Lung (tissue), 12 donors: ENCODE results near the gene HACD1. TPM values are rescaled to one million over a fixed set of nuclear protein-coding genes. Genes with fewer than 3 reads are reported as not detected.
"Not testable (repeated sequence)": the region's sequence is repeated elsewhere in the genome, so short reads cannot be mapped to it uniquely, and the experiment has no call there.

ENCODE experiments used
- ATAC-seq: fragments of 200-7000 bp; cut with Tn5 transposase; one replicate; pipeline ENCODE4 v1.9.1; 2020; ENCODE audit warnings: moderate number of reproducible peaks; ENCODE audit not compliant: insufficient read depth, low FRiP score
- DNase-seq, 3 donors: peaks; one replicate each; pipeline ENCODE4 v3.0.0-alpha.2; 2013 to 2017
- H3K27ac ChIP-seq, 2 donors: one replicate each; pipeline ENCODE4 v1.5.1; 2013; ENCODE audit warnings: mild to moderate bottlenecking in 2 of 2, moderate library complexity in 2 of 2, control low read depth in 1 of 2, inconsistent platforms in 1 of 2, low read depth in 1 of 2, low read length in 1 of 2
- H3K27me3 ChIP-seq, 3 donors: one replicate each; pipeline ENCODE4 v1.5.1; 2013; ENCODE audit warnings: low read length in 2 of 3; ENCODE audit not compliant: control insufficient read depth in 3 of 3, insufficient read depth in 3 of 3
- H3K36me3 ChIP-seq, 4 donors: one replicate each; pipeline ENCODE4 v1.5.1; 2013; ENCODE audit warnings: low read length in 4 of 4, mild to moderate bottlenecking in 1 of 4, moderate library complexity in 1 of 4; ENCODE audit not compliant: control insufficient read depth in 4 of 4, insufficient read depth in 4 of 4
- H3K4me1 ChIP-seq, 5 donors: one replicate each; pipeline ENCODE4 v1.5.1; 2013; ENCODE audit warnings: low read length in 5 of 5, mild to moderate bottlenecking in 2 of 5, moderate library complexity in 1 of 5; ENCODE audit not compliant: control insufficient read depth in 5 of 5, insufficient read depth in 5 of 5
- H3K4me3 ChIP-seq: one replicate; pipeline ENCODE4 v1.5.1; 2013; ENCODE audit warnings: mild to moderate bottlenecking, control low read depth, moderate library complexity
- H3K9ac ChIP-seq, 2 donors: one replicate each; pipeline ENCODE4 v1.5.1; 2013; ENCODE audit warnings: low read length in 2 of 2, control low read depth in 1 of 2; ENCODE audit not compliant: insufficient read depth in 1 of 2
- H3K9me3 ChIP-seq, 4 donors: one replicate each; pipeline ENCODE4 v1.5.1; 2013; ENCODE audit warnings: low read length in 3 of 4, mild to moderate bottlenecking in 1 of 4, moderate library complexity in 1 of 4; ENCODE audit not compliant: control insufficient read depth in 4 of 4, insufficient read depth in 3 of 4
- WGBS, 2 donors: extraction: QIAGEN DNeasy Blood & Tissue Kit; methylation state at CpG; one replicate each; pipeline ENCODE4 v1.1.7; 2013; 5-methylcytosine and 5-hydroxymethylcytosine counted together
- polyA plus RNA-seq, 2 donors: library from polyadenylated mRNA; stranded (reverse); fragments of 200-250 nt; gene quantifications; one replicate each; pipeline ENCODE4 v1.2.1, GENCODE V29; 2013
- total RNA-seq, 2 donors: library from RNA; depleted of rRNA in 1 of 2; stranded (reverse); fragments of >200 nt in 1 of 2; gene quantifications; one replicate each; pipeline ENCODE4 v1.2.1, GENCODE V29; 2014 to 2021
- TF ChIP-seq, protein P1 (sequence below): IDR thresholded peaks from 2 replicates; pipeline ENCODE4 v1.5.1; 2012; ENCODE audit warnings: mild to moderate bottlenecking; ENCODE audit errors: control extremely low read depth, extremely low read depth
- donor health status: control.
- donor health status: control.
- donor health status: Bipolar disorder and iron deficiency.
- donor health status: healthy.
- donor health status: DM: yes; HTN: yes; CAD: no.

The HACD1 gene
- total and polyA plus RNA-seq, 4 donors = 11.5 to 49.2 (median 24.3) TPM

DNA sequence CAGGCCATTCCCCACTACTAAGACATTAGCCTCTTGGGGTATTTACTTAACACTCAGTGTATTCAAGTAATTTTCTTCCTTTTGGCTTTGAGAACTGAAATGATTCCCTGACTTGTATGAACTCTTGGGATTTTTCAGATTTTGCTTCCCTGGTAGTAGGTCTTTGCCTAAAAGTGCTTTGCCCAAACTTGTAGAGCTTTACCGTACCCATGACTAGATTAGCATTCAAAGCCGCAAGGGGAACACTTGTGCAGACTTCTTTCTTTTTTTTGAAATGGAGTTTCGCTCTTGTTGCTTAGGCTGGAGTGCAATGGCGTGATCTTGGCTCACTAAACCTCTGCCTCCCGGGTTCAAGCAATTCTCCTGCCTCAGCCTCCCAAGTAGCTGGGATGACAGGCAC lies 20.7 kb upstream of the HACD1 start:
- Histone ChIP-seq H3K36me3 (no peaks in the 10 kb centered on the region), H3K27ac (no peak overlapping the region), H3K9me3 (peaks cover 0 to 3% (median under 1%) of the 10 kb centered on the region in 4 donors), H3K4me3 (no peak overlapping the region), H3K4me1 (peaks cover 0 to 4% (median 0%) of the 10 kb centered on the region in 5 donors), H3K9ac (no peak overlapping the region), H3K27me3 (no peaks in the 10 kb centered on the region)
- DNase-seq (no peak), ATAC-seq (no peak)
- TF ChIP-seq, protein P1, sequence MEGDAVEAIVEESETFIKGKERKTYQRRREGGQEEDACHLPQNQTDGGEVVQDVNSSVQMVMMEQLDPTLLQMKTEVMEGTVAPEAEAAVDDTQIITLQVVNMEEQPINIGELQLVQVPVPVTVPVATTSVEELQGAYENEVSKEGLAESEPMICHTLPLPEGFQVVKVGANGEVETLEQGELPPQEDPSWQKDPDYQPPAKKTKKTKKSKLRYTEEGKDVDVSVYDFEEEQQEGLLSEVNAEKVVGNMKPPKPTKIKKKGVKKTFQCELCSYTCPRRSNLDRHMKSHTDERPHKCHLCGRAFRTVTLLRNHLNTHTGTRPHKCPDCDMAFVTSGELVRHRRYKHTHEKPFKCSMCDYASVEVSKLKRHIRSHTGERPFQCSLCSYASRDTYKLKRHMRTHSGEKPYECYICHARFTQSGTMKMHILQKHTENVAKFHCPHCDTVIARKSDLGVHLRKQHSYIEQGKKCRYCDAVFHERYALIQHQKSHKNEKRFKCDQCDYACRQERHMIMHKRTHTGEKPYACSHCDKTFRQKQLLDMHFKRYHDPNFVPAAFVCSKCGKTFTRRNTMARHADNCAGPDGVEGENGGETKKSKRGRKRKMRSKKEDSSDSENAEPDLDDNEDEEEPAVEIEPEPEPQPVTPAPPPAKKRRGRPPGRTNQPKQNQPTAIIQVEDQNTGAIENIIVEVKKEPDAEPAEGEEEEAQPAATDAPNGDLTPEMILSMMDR = no peak
- WGBS, 2 donors = 84 to 90% methylated on average over 5 of the region's 5 CpGs

DNA sequence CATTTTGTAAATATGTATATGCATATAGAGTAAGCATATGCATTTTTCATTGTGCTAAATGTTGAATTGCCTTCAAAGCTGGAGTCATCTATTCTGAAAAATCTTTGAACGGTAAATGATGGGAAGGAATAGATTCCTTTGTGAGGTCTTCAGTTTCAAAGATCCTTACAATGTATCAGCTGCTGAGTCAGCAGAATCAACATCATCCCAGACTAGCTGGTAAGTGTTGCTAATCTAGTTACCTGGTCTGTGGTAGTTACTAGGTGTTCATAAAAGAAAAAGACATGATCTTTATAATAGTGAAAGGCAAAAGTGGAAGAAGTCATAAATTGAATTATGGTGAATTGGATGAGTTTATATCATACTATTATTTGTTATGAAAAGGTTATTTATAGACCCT lies 16.2 kb upstream of the HACD1 start:
- no peak overlapping the region for H3K4me3 ChIP-seq
- WGBS, 2 donors = 91 to 93% methylated on average over 1 of the region's 1 CpG
- ATAC-seq (no peak), DNase-seq (no peak)
- no peak overlapping the region for H3K27ac ChIP-seq
- H3K27me3 ChIP-seq = no peaks in the 10 kb centered on the region
- H3K4me1 ChIP-seq = no peaks in the 10 kb centered on the region
- no peak overlapping the region for H3K9ac ChIP-seq
- no peaks in the 10 kb centered on the region for H3K36me3 ChIP-seq
- no peaks in the 10 kb centered on the region for H3K9me3 ChIP-seq
- TF ChIP-seq, protein P1 = no peak

DNA sequence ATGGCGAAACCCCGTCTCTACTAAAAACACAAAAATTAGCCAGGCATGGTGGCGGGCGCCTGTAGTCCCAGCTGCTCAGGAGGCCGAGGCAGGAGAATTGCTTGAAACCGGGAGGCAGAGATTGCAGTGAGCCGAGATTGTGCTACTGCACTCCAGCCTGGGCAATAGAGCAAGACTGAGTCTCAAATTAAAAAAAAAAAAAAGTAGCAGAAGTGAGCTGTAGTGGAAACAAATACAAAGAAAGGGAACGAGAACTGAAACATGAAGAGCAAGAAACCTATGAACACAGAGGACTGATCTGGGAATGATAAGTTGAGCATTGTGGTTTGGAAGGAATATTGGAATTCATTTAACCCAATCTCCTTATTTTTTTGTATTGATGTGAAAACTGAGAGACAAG lies 15.4 kb upstream of the HACD1 start:
- not testable (repeated sequence) for DNase-seq, H3K27ac ChIP-seq, H3K4me3 ChIP-seq, H3K4me1 ChIP-seq, H3K27me3 ChIP-seq, H3K9me3 ChIP-seq, H3K36me3 ChIP-seq, H3K9ac ChIP-seq, ATAC-seq
- 92 to 94% methylated on average over 8 of the region's 8 CpGs for WGBS, 2 donors

DNA sequence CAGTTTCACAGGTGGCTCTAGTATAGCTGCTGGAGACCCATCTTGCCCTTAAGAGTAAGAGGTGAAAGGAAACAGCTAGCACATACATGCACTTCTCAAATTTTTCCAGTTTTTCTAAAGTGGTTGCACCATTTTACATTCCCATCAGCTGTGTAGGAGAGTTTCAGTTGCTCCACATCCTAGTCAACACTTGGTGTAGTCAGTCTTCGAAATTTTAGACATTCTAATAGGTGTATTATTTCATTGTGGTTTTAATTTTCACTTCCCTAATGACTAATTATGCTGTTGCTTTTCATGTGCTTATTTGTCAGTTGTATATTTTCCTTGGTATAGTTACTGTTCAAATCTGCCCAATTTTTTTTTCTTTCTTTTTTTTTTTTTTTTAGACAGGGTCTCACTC lies 9.5 kb upstream of the HACD1 start:
- H3K27me3 ChIP-seq = no peaks in the 10 kb centered on the region
- H3K4me1 ChIP-seq = no peaks in the 10 kb centered on the region
- TF ChIP-seq, protein P1 = no peak
- H3K9ac ChIP-seq = no peak overlapping the region
- ATAC-seq = no peak
- DNase-seq = no peak
- H3K36me3 ChIP-seq = no peaks in the 10 kb centered on the region
- H3K4me3 ChIP-seq = no peak overlapping the region
- no peaks in the 10 kb centered on the region for H3K9me3 ChIP-seq
- no peak overlapping the region for H3K27ac ChIP-seq
- WGBS, 2 donors = 73 to 86% methylated on average over 1 of the region's 1 CpG
